Activated naive CD8-positive, alpha-beta T cell treated with anti-CD3 and anti-CD28 coated beads, Interleukin-2, amount 50 U/mL, for 16 hours (primary cell): Measurements from ENCODE around the gene WDR17.
"Not testable (repeated sequence)": the region's sequence is repeated elsewhere in the genome, so short reads cannot be mapped to it uniquely, and the experiment has no call there.

Source experiments
- DNase-seq: peaks from one replicate; pipeline ENCODE4 v3.0.0-alpha.2; 2020; ENCODE audit warnings: low read depth, low spot score

The WDR17 gene

GRCh38 chr4:176189891-176190795 lies 124.5 kb downstream of the WDR17 start:
- no peak for DNase-seq

- no peak for DNase-seq
Measured at GRCh38 chr4:176191974-176192373, 126.3 kb downstream of the WDR17 start.

DNA sequence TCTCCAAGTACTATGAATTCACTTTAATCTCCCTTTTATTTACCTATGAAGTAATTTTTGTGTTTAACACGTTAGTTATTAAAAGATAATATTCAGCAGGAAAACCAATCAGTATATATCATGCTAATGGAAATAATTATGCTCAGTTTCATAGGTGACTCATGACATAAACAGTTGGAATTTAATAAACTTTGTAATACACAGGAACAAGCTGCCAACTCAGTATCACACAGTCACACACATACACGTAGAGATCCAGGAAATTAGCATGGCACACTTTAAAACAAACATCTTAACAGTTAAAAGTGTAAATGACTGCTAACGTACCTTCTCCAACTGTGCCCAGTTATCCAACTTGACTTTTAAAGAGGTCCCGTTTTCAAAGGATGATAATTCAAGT lies 127.5 kb downstream of the WDR17 start:
- no peak for DNase-seq

DNA sequence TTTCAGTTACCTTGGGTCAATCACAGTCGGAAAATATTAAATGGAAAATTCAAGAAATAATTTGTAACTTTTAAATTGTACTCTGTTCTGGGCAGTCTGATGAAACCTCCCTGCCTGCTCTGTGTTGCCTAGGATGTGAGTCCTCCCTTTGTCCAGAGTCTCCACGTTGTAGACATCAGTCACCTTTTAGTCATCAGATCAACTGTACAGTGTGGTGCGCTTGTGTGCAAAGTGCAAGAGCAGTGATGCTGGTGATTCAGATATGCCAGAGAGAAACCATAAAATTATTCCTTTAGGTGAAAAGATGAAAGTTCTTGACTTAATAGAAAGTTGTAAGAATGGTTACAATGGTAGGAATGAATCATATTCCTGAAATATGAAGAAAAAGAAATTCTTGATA lies 128.3 kb downstream of the WDR17 start:
- DNase-seq: peak; percentile 5

- DNase-seq: peak; percentile 84
Measured at GRCh38 chr4:176195184-176195978, 129.7 kb downstream of the WDR17 start, which contains the start of gene SPATA4. Gene SPATA4 (minus strand): TSS chr4:176195585. CDS start chr4:176195562, 23 bp downstream.

DNA sequence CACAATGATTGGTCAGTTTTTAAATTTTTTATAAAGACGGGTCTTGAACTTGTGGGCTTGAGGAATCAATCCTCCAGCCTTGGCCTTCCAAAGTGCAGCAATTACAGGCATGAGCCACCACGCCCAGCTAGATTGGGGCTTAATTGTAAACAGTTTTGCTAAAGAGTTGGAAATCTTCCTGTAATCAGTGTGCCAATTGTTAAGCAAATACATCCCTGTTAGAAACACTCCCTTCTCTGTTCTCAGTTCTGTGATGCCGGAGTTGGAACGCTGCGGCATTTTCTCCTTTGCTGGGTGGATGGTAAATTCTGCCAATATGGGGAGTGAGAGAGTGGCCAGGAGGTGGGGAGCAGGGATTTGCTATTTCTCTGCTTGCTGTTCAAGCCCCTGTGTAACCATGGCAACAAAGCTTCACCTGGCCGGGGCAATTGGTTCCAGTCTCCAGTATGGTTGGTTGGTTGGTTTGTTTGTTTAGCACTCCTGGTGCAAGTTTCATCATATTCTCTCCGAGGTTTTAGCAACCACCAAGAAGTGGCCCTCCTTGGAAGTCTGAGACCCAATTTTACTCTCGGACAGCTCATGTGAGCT lies 132.8 kb downstream of the WDR17 start:
- DNase-seq: no peak

DNA sequence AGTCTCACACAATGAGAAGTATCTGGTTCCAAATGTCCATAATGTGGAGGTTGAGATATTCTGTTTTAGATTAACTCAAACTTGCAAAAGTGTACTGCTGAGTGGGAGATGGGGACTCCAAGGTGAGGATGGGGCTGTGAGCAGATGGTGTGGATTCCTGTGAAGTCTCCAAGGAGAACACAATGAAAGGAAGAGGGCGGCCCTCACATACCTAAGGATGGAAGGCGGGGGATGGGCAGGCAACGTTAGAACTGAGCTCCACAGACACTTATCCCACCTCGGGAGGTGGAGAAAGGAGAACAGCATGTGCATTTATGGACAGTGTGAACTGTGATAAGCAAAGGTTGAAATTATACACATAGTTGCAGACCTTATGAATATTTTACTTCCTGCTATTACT lies 139.7 kb downstream of the WDR17 start:
- DNase-seq: no peak

GRCh38 chr4:176207839-176208238 lies 142.2 kb downstream of the WDR17 start:
- no peak for DNase-seq

GRCh38 chr4:176209535-176209934 lies 143.9 kb downstream of the WDR17 start:
- no peak for DNase-seq

DNA sequence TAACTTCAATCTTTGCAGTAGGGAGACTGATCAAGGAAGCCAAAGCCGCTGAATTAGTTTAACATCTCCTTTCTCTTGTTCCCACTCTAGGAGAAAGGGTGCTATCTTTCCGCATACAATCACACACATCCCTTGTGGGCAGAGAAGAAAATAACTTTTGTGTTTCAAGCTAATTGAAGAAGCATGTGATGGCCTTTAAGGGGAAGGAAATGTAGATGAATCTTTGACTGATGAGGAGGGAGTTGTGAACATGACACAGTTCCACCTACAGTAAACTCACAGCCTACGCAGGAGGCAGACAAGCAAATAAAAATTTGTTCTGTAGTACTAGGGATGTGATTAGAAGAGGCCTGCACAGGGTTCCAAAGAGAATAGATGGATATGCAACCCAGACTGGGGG lies 144.5 kb downstream of the WDR17 start:
- DNase-seq: no peak

DNA sequence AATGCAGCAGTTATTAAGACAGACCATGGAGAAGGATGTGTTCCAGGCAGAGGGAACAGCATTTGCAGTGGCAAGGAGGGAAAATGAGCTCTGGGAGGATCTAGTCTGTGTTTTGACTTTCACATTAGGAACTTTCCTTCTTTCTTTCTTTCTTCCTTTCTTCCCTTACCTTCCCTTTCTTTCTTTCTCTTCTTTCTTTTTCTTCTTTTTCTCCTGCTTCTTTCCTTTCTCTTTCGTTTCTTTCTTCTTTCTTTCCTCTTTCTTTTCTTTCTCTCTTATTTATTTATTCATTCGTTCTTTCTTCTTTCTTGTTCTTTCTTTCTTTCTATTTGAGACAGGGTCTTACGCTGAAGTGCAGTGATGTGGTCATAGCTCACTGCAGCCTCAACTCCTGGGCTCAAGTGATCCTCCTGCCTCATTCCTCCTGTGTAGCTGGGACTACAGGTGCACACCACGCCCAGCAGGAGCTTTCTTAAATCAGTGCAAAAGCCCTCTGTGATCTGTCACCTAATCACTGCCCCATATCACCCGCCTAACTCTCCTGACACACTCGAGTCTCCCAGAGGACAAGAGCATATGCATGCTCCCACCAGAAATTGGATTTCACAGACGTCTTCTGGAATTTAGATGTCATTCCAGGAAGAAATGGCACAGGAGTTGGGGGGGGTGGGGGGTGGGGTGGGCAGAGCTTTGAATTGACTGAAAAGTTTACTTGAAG lies 145.1 kb downstream of the WDR17 start:
- DNase-seq: no peak

- not testable (repeated sequence) for DNase-seq
Measured at GRCh38 chr4:176212351-176212750, 146.7 kb downstream of the WDR17 start.

DNA sequence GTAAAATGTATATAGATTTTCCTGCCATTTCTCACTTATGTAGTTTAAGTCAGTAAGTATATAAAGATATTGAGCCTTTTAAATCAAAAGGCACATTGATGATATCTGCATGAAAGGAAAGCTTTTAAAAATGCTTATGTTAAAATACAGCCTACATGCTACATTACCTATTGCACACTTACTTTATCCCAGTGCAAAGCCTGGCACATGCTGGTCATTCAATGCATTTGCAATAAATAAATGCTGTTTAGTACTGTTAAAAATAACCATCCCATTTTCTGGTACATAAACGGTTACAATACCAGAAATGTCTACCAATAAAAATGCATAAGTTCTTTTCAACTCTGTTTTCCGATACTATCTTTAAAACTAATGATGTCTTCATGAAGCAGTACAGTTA lies 151.9 kb downstream of the WDR17 start:
- no peak for DNase-seq

DNA sequence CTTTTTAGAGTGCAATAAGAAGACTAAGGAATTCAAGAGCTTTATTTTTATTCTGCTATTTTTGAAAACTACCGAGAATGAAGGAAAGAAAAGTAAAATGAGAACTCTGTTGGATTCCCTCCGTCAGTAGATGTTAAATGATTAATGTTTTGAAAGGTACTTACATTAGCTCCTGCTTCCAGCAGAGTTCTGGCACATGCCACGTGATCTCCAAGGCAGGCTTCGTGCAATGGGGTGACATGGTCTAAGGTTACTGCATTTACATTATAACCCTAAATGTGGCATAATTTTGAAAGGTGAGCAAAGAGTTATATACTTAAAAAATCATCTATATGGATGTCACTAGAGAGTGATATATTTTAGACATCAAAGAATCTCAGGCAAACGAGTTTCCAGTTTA lies 156.5 kb downstream of the WDR17 start:
- DNase-seq: no peak

GRCh38 chr4:176223561-176223960 lies 157.9 kb downstream of the WDR17 start:
- DNase-seq: no peak

DNA sequence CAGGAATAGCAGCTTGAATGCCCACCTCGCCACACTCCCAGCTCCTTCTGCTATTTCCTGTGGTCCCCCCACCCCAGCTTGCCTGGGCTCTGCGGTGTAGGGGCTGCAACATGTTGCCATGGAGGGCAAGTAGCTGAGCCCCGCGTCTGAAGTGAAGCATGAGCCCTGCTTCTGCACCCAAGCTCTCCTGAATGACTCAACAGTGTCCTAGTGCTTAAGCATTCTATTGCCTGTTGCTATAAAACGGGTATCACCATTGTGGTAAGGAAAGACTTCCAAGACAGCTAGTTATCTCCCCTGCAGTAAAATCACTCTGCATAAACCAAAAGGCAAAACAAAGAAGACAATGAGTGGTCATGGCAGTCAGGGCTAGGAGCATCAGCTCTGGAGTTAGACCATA lies 161.1 kb downstream of the WDR17 start:
- DNase-seq: no peak

- DNase-seq: no peak
Measured at GRCh38 chr4:176229645-176230044, 164.0 kb downstream of the WDR17 start.
